NOMO-1 (cell line): ENCODE results near the gene FBXO3.
A peak's percentile ranks its signal among the peaks of the same experiment; 100 is the strongest.

Source experiments
- DNase-seq, 2 experiments: peaks; one replicate each; lab custom pipeline; 2025; ENCODE audit not compliant: unreplicated experiment in 2 of 2; lab: John Stamatoyannopoulos, UW

FBXO3 gene

DNA sequence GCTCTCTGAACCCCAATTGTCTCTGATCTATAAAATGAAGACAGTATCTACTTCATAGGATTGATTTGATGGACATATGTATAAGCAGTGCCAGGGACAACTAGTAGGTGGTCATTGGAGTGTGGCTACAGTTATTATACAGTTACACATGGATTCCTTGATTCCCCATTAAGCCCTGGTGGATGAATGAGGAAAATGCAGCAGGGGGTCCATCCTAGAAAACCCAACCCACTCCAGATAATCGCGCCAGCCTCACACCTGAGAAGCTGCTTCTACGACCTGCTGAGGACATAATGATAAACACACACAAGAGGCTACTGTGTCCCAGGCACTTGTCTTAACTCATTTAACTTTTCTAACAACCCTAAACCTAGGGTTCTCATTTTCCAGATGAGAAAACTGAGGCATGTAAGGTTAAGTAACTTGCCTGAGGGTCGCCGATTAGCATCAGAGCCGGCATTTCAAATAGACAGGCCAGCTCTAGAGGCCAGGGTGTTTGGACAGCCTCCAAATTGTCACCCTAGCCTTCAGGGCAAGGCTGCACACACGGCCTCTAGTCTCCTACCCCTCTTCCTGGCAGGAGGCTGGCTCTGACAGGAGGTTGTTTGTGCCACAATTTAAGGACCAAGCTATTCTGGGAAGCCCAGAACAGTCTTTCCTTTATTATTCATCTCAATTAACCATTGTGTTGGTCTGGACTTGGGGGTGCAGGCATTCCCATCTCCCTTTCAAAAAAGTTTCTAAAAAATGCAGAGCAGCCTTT, 69.9 kb downstream of the FBXO3 start:
- DNase-seq: no peak

DNA sequence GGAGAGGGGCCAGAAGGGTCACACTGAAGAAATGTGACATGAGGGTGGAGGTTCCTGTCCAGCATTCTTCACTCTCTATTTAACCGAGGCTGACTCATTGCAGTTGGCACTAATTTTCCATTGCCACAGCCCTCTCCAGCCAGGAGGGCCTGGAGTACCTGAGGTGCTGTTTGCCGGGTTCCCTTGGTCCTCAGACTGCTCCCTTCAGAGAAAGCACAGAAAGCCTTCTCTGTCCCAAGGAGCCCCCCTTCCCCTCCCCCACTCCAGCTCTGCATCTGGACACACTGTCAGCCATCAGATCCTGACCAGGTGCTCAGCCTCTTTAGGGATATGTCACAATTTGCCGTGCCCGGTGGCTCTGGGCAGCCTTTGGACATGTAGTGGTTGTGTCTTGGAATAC, 70.5 kb downstream of the FBXO3 start:
- no peak for DNase-seq

DNA sequence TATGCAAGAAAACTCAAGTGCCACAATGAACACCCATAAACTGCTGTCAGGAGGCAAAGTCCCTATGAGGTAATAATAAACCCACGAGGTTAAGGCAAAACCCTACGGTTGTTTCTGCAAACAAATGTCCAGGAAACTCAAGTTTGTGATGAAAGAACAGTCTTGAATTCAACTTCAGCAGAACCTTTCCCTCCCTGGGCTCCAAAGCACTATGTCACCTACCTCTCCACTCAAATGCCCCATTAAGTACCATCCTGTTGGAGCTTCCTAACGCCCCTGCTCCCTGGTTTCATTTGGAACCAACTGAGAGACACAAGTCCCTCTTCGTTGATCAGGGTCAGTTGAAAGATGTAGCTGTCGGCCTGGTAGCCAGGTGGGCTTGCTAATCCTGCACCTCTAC, 71.1 kb downstream of the FBXO3 start:
- DNase-seq: no peak

DNA sequence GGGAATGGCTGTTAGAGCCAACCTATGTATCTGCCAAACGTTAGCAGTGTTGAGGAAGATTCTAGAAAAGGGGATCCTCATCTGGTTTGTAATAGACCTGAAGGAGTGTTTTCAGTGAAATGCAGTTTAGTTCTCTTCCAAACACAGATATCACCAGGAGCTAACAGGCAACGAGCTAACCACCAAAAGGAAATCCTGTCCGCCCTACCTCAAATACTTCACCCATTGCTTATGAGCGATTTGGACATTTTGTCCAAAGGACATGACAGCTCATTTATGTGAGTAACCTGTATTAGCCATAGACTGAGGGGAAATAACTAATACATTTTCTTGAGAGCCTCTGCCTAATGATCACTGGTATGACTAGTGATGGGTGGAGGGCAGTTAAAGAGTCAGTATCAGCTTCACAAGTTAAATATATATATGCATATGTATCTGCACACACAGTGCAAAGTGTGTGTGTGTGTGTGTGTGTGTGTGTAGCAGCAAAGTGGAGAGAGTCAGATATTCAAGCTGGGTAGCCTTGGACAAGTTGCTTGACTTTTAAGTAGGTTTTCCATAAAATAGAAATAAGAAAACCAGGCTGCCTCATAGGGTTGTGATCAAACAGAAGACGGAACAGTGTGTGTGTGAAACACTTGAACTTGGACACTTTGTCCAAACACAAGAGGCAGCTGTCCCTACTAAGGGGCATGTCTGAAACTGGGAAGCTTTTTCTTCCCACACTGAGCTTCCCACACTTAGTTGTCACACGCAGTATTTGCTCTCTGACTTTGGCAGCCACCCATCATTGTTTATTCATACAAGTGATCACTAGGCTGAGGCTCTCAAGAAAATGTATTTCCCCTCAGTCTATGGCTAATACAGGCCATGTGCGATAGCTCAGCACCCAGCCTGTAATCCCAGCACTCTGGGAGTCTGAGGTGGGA, 72.8 kb downstream of the FBXO3 start:
- peak in 1 of 2 experiments; percentile 38 for DNase-seq

DNA sequence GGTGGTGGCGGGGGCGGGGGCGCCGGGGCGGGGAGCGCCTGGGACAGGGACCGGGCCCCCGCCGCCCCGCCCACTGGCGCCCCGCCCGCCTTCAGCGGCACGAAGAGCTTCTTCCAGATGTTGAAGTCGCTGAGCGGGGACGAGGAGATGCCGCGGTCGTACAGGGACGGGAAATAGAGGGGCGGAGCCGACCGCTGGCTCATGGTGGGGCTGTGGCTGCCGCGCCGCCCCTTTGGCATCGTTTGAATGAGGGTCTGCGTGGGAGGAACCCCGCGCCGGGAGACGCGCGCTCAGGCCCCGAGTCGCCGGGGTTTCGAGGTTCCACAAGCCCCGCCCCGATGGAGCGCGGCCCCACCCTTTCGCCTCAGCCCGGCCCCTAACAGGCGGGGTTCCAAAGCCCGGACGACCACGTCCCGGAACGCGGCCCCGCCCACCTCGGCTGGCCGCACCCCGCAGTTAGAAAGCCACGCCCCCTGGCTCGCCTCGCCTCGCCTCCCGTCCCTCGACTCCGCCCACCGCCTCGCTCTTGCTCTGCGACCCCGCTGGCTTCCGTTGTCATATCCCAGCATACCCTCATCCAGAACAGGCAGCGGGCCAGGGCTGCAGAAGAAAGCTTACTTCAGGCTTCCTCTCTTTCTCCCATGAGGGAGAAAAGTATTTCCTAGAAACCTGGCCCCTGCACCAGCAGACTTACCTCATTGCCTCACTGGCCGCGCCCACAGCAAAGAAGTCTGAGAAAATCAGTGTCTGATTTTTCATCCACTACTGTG, 73.6 kb downstream of the FBXO3 start, which contains the start of gene C11orf91:
TSS of gene C11orf91 (minus strand) at position 325 of the 770 bp plus-strand sequence. CDS start at position 239, 86 bp downstream.
- peak; percentile 71 to 73 for DNase-seq

DNA sequence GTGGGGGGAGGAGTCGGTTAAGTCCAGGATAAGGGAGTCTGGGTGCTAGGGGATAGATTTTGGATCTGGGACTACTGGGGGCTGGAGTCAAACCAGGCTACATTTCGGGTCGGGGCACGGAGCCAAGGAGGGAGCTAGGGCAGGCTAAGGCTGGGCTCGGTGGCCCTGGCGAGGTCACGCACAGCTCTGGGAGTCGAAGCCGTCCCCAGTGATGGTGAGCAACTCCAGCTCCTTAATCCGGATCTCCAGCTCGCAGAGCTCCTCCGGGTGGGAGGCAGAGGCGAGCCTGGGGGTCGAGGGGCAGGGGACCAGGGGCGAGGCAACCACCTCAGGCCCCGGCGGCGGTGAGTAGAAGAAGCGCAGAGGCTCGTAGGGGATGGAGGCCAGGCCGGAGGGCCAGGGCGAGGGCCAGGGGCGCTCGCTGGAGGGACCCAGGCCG, 74.2 kb downstream of the FBXO3 start:
- no peak for DNase-seq

DNA sequence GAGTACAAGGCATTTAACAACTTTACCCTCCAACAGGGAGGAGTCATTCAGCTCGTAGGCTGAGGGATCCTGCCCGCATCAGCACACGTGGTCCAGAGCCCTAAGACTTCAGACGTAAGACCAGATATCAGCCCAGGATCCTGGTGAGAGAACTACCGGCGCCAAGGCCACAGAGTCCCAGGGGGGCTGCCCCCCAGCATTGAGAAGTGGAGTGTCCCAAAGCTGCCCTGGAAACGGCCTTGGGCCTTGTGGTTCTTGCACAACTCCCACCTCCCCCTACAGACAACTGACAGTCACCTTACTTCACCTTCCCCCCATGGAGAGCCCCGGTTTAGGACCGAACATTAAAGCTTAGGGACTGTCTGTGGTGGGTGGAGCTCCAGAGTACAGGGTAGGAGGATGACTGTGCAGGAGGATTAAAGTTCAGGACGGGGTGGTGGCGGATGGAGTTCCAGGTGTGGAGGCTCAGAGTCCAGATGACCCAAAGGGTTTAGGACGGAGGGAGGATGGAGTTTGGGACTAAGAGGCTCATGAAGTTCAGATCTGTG, 74.7 kb downstream of the FBXO3 start:
- no peak for DNase-seq

DNA sequence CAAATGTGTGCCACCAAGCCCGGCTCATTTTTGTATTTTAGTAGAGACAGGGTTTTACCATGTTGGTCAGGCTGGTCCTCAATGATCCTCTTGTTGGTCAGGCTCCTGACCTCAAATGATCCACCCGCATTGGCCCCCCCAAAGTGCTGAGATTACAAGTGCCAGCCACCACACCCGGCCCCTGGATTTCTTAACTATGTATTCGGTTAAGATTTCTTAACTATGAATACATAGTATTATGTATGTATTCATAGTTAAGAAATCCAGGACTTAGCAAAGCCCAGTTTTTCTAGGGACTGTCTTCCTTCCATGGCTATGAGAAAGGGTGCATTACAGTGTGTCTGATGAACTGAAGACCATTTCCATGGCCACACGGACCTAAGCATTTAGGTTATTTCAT, 75.4 kb downstream of the FBXO3 start:
- DNase-seq: no peak

DNA sequence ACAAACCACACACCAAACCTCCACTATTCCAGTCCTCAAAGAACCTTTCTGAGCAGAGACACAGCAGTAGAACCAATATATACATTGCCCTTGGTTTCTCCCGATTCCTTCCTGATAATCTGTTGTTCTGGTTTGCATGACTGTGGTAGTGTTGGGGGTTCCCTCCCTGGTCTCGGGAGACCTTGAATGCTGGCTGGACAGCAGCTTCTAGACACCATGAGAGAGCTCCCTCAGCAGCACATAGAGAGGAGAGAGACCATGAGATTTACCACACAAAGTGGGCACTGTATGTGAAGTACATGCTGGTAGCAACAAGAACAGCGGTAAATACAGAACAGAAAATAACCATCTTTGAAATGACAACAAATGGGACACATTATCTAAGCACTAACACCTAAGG, 76.3 kb downstream of the FBXO3 start:
- no peak for DNase-seq

DNA sequence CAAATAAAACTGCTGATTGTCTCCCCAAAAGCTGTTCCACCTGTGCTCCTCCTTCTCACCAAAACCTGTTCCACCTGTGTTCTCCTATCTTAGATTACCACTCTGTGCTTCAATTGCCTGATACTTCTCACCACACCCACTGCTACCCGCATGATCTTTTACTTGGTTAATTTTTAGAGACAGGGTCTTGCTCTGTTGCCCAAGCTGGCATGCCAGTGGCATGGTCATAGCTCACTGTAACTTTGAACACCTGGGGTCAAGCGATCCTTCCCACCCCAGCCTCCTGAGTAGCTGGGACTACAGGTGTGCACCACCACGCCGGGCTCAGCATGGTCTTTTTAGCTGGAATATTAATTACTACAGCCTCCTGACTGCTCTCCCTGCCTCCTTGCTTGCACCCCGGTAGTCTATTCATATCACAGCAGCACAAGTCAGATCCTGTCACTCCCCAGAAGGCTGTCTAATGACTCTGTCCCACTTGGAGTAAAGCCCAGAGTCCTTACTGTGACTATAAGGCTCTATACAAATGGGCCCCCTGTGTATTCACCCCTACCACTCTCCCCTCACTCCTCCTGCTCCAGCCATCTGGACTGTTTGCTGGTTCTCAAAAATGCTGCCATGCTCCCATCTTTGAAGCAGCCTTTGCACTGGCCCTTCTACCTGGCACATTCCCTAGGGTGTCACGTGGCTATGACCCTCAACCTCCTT, 77.2 kb downstream of the FBXO3 start:
- DNase-seq: no peak

DNA sequence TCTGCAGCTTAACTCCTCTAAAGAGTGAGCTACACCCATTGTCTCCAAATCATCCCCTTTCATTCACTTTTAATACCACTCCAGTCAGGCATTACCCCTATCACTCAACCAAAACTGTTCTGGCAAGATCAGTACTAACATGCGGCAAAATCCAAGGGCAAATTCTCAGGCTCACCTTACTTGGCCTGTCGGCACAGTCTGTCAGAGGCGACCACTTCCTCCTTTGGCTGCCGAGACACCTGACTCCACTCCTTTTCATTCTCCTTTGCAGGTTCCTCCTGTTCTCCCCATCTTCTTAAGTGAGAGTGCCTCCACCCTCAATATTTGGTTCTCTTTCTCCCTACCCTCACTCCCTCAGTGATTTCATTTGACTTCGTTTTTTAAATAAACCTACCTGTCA, 77.9 kb downstream of the FBXO3 start:
- no peak for DNase-seq

DNA sequence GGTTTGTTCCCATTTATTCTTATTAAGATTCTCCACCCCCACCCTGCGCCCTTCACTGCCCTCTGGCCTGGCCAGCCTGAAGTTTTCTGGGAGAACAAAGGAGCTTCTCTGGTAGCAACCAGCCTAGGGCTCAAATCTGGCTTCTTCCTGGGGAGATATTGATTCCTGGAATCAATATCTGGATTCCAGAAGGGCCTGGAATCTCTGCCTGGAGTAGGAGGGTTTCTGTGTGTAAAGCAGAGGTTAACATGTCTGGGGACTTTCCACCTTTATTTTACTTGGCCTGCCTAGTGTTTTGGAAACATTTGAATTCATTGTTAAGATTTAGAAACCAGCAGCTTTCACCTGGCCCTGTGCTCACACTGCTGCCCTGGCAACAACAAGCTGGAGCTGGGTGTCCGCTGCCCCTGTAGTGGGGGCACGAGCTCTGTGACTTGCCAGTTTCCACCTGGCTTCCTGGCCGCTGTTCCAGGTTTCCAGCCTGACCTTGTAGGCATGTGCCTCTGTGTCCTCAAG, 79.2 kb downstream of the FBXO3 start:
- no peak for DNase-seq

DNA sequence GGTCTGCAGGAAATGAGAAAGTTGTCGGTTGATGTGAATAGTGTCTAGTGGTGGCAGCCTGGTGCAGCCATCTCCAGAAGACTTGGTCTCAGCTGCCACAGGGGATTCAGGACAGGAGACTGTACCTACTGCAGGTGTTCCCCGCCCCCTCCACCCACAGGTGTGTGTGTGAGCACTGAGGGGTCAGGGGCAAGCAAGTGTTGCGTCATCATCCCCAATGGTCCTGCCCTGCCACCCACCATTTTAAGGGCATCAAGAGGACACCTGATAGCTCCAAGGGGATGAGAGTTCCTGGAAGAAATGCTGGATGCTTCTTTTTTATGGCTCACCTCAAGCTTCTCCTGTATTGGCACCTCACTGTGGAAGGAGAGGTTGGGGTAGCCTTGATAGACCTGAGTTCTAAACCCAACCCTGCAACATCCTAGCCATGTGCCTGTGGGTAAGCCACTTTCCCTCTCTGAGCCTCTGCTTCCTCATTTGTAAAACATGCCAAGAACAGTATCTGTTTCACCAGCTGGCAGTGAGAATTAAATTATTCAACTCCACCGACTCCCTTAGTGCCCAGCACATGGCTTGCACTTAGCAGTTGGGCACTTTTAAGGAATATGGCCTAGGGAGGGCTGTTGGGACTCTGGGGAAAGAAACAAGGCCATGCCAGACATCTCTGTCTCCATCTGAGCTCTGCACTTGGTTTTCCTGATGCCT, 79.8 kb downstream of the FBXO3 start:
- DNase-seq: peak in 1 of 2 experiments; percentile 8

DNA sequence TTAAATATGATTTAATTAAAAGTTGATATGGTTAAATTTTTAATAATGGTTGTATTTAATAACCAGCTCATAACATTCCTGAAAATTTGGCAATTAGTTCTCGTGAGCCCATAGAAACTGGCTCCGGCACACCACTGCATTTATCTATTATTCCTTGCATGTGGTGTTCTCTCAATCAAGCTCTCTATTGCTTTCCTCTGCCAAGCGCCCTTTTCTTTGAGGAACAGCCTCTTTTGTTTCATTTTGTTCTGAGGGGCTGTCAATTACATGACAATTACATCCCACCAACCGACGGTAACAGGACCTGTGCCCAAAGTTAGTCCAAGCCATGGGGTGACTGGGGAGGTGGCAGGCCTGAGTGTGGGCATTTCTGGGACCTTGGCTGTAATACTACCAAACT, 81.8 kb downstream of the FBXO3 start:
- DNase-seq: no peak

DNA sequence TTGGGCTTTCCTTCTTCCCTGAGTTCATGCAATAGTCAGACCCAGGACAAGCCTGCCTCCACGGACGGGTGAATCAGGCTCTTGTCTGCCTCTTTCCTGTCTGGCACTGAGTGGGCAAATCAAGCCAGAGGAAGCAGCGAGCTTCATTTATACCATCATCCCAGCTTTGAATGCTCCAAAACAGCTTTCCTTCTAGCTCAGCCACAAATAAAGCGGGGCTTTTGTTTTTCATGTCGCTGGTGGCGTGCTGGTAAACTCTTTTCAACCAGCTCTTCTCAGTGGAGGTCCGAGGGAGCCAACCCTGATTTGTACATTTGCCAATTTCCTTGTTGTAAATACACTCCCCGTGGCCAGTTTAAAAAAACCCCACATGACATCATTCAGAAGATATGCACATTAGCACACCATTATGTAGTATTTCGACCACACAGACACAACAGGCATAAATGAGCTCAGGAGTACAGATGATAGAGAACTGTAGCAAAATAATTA, 82.3 kb downstream of the FBXO3 start:
- no peak for DNase-seq

DNA sequence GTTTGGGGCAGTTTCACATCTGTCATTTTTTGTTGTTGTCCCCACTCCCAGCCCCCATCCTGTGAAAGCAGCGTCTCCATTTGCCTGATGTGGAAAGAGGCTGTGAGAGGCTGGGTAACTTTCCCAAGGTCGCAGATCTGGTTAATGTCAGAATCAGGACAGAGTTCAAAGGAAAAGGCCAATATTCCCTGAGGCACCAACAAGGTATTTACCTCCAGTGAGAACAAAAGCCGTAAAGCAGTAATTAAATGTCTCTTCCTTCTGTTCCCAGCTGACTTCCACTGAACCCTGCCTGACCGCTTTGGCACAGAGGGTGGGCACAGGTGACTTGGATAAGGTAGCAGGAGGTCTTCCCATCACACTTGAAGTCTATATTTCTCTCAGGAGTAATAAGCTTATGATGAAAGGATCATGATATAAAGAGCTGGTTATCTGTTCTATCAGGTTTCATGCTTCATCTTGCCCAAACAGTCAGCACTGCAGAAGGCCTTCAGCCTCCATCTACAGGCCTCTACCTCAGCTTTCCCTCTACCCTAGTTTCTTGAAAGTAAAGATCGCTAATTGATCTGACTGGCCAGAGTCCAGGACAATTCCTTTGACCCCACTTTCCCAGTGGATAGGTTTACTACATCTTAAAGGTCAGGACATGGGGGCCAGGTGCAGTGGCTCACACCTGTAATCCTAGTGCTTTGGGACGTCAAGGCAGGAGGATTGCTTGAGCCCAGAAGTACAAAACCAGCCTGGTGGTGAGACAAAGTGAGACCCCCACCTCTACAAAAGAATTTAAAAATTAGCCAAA, 83.1 kb downstream of the FBXO3 start:
- DNase-seq: no peak
